Posterior cingulate gyrus (tissue), 11 donors: ENCODE data around the gene RAD18.

Source experiments
- DNase-seq, 10 donors: peaks; one replicate each; pipeline versions ENCODE4 v3.0.0 to v3.0.0-alpha.2; 2020 to 2021; ENCODE audit warnings: mixed read lengths in 3 of 10
- intact Hi-C: fragments of 100-400 bp; cut with DNase I; formaldehyde crosslinking; loops from one replicate; pipeline ENCODE4 v1.15.1; 2023

RAD18 gene

DNA sequence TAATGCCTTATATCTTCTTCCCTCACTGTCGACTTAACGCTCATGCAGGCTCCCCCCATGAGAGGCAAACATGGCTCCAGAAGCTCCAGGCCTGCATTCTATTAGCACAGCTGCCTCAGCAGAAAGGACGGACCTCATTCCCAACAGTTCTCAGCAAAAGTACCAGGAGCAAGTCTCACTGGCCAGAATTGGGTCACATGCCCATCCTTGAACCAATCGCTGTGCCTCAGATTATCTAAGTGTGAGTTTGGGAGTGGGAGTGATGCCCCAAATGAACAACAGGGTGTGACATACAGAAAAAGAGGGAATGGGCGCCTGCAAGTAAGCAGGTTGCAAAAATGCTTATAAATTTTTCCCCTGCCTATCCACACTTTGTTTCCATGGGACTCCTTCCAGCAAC lies 4.3 kb upstream of the RAD18 start:
- intact Hi-C loops: loop anchor here (10.0 kb wide), 1 partner anchor 203 kb away; the partner anchor contains the start of gene OXTR
- DNase-seq: no peak

DNA sequence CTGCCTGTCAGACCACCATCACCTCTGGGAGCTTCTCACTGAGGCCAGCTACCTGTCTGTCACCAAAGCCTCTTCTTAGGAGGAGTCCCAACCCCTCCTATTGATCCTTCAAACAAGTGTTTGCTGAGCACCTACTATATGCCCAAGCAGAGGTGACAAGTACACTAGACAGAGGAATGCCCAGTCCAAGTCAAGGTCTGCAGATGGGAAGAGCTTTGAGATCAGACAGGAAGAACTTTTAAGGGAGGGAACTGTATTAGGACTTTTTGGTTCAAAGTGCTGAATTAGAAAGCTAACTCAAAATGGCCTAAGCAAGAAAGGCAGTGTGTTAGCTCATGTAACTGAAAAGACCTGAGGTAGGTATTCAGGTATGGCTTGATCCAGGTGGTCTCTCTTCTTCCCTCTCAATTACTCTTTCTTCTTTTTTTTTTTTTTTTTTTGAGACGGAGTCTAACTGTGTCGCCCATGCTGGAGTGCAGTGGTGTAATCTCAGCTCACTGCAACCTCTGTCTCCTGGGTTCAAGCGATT lies 3.6 kb upstream of the RAD18 start:
- intact Hi-C loops: loop anchor here (10.0 kb wide), 1 partner anchor 202 kb away; the partner anchor contains the start of gene OXTR
- DNase-seq: no peak

DNA sequence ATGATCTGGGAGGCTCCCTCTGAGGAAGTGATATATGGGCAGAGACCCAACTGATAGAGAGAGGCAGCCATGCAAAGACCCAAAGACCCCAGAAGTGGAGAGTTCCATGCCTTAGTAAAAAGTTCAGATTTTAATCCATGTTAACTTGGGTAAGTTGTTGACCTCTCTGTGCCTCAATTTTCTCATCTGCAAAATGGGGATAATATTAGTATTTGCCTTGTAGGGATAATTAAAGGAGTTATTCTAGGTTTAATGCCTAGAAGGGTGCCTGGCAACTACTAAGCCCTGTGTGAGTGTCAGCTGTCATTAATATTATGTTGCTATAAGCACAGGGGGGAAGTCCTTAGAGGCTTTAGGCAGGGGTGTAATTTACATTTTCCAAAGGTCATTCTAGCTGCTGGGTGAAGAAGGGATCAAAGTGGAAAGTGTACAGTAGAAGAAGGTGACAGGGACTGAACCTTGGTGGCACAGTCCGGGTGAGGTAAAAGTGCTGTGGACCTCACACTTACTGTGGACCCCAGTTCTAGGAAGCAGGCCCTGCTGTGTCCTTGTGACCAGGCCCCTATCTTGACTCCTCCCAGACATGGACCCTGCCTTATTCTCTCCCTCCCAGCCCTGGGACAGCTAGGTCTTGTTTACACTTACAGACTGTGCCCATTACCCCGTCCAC lies 3.0 kb upstream of the RAD18 start:
- intact Hi-C loops: loop anchor here (10.0 kb wide), 1 partner anchor 201 kb away; the partner anchor contains the start of gene OXTR
- no peak for DNase-seq

DNA sequence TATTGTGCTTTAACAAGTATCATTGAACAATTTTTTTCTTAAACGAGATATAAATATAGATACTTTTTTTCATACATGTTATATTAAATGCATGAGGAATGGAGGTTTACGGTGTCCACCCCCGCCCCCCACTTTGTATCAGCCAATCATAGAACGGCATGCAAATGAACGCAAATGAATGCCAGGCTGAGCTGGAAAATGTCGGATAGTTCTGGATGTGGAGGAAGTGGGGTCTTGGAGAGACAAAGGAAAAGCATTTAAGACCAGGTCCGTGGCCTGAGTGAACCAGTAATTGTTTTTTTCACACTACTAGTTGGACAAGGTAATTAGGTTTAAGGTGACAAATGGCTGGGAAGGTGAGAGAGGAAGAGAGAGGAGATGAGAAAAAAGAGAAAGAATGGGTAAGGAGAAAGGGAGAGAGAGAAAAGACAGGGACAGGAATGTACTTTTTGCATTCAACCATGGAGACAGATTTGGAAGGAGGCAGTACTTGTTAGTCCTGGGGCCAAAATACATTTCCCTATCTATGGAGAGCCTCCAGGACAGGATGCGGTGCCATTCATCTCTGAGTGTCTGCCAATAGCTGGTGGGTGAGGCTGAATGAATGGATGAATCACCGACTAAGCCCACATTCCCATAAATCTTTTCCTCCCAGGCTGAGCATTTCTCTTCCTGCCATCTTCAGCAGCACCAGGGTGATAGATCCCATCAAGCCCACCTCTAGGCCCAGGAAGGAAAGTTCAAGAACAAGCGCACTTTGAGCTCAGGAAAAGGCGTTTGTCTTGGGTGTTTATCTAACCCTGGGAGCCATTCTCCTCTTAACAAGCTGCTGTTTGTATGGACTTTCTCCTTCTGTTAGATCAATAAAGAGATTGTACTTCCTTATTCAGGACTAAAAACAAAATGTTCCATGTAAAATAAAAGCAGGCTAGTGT lies 1.4 kb upstream of the RAD18 start:
- DNase-seq: no peak
- intact Hi-C loops: loop anchor here (10.0 kb wide), 1 partner anchor 200 kb away; the partner anchor contains the start of gene OXTR

DNA sequence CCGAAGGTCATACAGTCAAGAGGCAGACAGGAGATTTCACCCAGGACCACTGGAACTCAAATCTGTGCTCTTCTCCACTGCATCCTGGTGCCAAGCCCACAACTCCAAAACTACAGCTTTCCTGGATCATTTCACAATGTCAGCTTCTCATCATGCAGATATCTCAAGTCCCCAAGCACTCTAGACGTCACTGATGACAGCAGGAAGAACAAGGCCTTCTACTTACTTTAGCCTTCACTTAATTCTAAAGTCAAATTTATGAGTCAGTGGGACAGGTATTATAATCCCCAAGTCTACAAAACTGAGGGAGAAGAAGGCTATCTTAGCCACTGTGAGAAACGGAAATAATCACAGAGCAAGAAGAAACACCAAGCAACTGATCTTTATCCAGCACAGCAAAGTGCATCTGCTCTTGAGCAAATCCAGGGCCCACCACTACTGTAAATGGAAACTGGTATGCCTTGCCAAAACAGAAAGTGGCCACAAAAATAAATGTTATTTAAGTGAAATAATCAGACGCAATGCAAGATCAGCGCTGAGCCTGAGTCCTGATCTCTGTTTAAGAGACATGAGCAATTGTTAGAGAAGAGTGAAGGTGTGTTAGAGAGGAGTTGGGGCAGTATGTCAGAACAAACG lies 928 bp downstream of the RAD18 start:
- no peak for DNase-seq
- intact Hi-C loops: loop anchor here (10.0 kb wide), 1 partner anchor 198 kb away; the partner anchor contains the start of gene OXTR

DNA sequence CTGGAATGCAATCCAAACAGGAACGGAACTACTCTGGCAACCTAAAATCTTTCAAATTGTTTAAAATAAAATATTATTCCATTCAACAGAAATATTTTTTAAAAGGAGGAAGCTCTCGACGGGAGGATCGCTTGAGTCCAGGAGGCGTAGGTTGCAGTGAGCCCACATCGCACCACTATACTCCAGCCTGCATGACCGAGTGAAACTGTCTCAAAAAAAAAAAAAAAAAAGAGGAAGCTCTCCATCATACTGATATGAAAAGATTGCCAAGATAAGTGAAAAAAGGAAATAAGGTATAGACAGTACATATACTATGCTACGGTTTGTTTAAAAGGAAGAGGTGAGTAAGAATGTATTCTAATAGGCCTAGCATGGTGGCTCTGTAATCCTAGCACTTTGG lies 3.6 kb downstream of the RAD18 start:
- DNase-seq: no peak
- intact Hi-C loops: loop anchor here (10.0 kb wide), 1 partner anchor 195 kb away; the partner anchor contains the start of gene OXTR

DNA sequence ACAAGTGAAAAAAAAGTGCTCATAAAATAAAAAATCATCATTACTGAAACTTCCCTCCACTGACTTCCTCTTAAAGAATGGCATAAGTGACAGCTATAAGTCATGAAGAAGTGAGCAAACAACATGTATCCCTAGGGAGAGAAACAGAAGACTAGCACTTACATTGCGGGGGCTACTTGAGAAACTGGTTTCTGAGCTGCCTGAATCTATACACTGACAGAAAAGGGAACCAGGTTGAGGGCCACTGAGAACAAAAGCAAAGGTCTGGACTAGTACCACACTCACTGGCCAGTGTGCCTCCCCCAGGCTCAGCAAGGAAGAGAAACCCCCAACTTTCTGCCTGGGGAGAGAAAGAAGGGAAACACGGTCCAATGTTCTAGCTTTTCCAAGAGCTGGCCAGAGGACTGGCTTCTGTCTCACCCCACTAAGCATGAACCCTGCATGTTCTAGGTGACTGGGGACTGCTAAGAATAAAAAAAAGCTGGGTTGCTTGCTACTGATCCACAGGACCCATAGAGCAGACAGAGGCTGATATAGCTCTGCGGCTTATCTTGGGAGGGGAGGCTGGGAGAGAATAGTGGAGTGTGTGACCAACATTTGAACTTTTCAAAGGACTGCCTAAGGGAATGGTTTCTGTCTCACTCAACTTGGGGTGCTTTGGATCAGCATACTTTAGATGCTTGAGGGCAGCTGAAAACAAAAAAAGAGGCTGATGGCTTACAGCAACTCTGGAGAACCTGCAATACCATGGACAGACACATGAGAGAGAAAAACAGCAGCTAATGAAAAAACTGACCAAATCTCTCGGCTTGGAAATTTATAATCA lies 8.1 kb downstream of the RAD18 start:
- DNase-seq: no peak
- intact Hi-C loops: no loop called here

DNA sequence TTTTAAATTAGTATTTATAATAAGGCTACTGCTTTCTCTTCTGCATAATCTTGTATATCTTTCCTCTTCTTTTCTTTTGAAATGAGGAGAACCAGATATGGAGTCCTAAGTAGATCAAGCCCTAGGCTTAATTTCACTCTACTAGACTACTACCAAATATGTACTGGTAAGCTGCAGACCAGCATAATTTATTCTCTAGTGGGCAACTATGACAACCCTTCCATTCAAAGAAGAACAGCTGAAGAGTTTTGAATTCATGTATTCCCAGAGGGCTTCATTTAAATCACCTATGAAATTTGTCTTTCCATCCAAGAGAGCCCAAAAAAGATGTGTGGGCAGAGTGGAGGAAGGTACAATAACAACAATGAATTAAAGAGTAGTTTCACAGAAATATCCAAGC lies 10.0 kb downstream of the RAD18 start:
- no peak for DNase-seq
- intact Hi-C loops: no loop called here

DNA sequence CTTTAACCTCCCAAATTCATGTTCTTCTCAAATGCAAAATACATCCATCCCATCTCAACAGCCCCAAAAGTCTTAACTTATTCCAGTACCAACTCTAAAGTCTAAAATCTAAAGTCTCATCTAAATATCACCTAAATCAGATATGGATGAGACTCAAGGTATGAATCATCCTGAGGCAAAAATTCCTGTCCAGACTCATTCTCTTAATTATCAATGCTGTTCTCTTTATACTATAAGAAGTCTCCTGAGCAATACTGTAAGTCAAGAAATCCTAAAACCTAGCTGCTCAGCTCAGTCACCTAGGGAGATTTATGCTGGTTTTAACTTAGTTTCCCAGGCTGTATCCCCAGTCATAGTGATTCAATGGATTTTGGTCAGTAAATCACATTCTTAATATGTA lies 11.1 kb downstream of the RAD18 start:
- DNase-seq: no peak
- intact Hi-C loops: no loop called here

DNA sequence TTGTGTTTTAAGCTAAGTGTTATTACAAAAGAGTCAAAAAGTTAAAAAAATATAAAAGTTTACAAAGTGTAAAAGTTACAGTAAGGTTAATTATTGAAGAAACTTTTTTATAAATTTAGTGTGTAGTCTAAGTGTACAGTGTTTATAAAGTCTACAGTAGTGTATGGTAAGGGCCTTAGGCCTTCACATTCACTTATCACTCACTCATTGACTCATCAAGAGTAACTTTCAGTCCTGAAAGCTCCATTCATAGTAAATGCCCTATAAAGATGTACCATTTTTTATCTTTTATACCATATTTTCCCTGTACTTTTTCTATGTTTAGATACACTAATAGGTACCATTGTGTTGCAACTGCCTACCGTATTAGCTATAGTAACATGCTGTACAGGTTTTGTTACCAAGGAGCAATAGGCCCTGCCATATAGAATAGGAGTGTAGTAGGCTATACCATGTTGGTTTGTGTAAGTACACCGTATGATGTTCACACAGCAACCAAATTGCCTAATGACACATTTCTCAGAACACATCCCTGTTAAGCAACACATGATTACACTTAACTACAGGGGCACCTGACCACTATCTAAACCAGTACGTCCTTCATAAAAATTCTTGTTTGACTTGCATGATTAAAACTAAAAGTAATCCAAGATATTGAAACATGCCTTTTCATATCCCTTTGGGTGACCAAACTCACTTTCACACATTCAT lies 17.2 kb downstream of the RAD18 start:
- intact Hi-C loops: no loop called here
- DNase-seq: no peak

DNA sequence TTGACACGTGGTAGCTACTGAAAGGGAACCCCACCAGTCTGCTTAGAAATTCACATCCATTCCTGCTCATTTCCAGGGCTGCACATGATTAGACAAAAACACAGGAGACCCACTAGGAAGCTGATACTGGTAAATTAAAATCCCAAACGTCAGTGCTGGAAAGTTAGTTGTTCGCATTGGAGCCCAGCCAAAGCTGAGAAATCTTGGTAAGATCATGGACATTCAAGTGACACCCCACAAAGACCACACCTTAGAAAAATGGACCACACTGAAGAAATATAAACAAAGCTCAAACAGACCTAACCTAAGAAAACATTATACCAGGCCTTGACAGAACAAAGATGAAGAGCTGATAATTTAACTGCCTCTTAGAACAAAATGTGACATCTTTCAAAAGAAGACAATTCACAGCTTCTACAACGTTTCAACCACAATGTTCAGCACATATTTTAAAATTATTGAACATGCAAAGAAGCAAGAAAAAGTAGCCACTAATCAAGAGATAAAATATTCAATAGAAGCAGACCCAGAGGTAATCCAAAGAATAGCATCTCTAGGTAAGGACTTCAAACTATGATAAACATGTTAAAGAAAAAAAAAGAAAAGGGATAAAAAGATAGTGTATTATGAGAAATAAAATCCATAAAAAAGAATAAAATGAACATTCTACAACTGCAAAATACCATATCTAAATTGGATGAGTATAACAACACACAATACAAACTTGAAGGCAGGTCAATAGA lies 20.4 kb downstream of the RAD18 start:
- intact Hi-C loops: no loop called here
- no peak for DNase-seq

DNA sequence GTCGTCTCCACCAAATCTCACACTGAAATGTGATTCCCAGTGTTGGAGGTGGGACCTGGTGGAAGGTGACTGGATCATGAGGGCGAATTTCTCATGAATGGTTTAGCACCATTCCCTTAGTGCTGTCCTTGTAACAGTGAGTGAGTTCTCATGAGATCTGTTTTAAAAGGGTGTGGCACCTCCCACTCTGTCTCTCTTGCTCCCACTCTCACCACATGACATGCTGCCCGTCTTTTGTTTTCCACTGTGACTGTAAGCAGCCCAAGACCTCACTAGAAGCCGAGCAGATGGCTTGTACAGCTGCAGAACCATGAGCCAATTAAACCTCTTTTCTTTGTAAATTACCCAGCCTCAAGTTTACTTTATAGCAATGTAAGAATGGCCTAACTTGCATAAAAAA lies 21.2 kb downstream of the RAD18 start:
- DNase-seq: no peak
- intact Hi-C loops: no loop called here

DNA sequence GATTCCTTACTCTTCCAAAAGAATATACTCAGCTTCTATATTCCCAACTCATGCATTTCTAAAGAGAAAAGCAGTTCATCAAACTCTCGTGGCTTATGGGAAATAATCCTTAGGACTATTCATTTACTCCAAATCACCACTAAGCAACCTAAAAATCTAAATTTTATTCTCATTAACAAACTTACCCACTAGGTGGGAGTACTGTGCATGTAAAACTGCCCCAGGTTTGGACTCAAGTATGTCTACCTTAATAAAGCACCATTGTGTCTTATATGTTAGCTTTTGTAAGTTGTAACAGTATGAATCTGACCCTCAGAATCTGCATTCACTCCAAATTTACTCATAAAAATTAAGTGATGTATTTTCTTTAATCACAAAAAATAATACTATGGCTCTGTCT lies 25.3 kb downstream of the RAD18 start:
- intact Hi-C loops: no loop called here
- no peak for DNase-seq

DNA sequence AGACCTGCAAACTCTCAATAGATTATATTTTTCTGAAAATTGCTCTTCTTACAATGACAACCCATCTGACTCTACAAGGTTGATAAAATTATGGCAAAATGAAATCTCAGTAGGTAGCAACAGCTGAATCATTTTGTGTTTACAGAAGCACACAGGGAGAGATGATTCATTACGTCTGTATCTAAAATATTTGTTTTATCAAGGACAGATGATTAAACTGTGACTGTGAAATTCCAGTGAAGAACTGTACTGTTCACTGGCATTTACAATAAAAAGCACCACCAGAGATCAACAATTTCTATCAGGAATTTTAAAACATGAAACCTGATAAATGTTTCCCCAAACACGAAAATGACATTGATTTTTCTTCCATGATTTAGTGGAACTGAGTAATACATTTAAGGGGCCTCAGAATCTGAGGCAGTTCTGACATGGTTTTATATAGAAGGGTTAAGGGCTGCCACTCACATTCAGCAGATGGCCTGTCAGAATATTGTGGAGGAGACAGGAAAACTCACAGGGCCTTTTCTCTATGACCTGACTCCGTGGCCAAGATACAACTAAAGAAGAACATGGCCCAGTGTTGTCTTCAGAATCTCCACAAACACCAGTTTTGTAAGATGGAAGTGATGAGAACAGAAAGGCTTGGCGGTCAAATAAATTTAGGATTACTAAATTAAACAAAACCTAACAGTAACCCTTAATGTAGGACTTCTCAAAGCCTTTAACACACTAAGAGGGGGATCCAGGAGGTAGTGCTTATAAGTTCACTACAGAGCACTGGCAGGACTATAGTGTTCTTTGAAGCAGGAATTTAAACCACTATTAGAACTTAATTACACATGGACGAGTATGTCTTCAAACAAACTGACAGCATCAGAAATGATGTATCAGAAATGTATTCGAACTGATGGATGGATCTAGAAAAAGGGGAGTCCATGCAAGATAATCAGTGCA lies 25.9 kb downstream of the RAD18 start:
- intact Hi-C loops: no loop called here

DNA sequence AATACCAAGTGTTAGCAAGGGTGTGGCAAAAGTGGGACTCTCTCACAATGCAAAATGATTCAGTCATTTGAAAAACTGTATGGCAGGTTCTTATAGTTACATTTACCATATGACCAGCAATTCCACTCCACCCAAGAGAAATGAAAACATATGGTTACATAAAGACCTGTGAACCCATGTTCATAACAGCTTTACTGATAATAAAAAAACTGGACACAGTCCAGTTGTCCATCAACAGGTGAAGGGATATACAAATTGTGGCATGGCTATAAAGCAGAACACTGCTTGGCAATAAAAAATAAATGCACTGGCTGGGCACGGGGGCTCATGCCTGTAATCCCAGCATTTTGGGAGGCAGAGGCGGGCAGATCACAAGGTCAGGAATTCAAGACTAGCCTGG lies 30.8 kb downstream of the RAD18 start:
- intact Hi-C loops: no loop called here
- DNase-seq: no peak

More for the DNA sequence above, 25.9 kb downstream of the RAD18 start:
- DNase-seq: no peak

DNA sequence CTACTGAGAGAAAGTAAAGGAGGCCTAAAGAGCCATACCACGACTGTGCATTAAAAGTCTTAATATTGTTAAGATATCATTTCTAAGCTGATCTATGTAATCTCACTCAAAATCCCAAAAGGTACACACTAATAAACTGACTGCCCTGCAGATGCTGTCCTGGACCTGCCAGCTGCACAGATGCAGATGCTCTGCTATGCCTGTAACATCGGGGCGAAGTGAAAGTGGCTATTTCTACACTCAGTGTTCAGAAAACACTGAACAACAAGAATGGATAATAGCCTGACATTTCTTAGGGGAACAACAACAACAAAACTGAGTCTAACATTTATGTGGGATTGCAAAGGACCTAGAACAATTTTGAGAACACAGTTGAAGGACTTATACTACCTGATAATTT lies 31.9 kb downstream of the RAD18 start:
- peak in 1 of 10 donors; percentile 13 for DNase-seq

DNA sequence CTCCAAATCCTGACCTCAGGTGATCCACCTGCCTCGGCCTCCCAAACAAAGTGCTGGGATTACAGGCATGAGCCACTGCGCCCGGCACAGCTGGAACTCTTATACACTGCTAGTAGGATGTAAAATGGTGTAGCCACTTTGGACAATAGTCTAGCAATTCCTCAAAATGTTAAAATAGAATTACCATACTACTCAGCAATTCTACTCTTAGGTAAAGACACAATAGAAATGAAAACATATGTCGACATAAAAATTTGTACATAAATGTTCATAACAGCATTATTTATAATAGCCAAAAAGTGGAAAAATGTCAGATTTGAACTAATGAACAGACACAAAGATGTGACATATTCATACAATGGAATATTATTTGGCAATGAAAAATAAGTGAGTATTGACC lies 33.4 kb downstream of the RAD18 start:
- intact Hi-C loops: no loop called here
- peak in 1 of 10 donors; percentile 52 for DNase-seq

More for the DNA sequence above, 31.9 kb downstream of the RAD18 start:
- intact Hi-C loops: no loop called here
